Upper lobe of right lung (tissue), 1 donor: Measurements from ENCODE around the gene ARMC2. TPM values are rescaled to one million over a fixed set of nuclear protein-coding genes. Genes with fewer than 3 reads are reported as not detected.
A peak's percentile ranks its signal among the peaks of the same experiment; 100 is the strongest.
"Not testable (repeated sequence)": the region's sequence is repeated elsewhere in the genome, so short reads cannot be mapped to it uniquely, and the experiment has no call there.

Experiments used
- ATAC-seq: fragments of 200-7000 bp; cut with Tn5 transposase; one replicate; pipeline ENCODE4 v1.9.1; 2020; ENCODE audit warnings: mild to moderate bottlenecking, moderate library complexity
- DNase-seq: peaks from one replicate; pipeline ENCODE4 v3.0.0-alpha.2; 2020
- H3K27ac ChIP-seq: fragments of 200-600 bp; one replicate; pipeline ENCODE4 v1.8.0; 2022
- H3K27me3 ChIP-seq: fragments of 200-600 bp; one replicate; pipeline ENCODE4 v1.8.0; 2022; ENCODE audit warnings: mild to moderate bottlenecking
- H3K36me3 ChIP-seq: fragments of 200-600 bp; one replicate; pipeline ENCODE4 v1.8.0; 2022
- H3K4me1 ChIP-seq: fragments of 200-600 bp; one replicate; pipeline ENCODE4 v1.8.0; 2022
- H3K4me3 ChIP-seq: fragments of 200-600 bp; one replicate; pipeline ENCODE4 v1.8.0; 2022; ENCODE audit warnings: mild to moderate bottlenecking
- H3K9me3 ChIP-seq: fragments of 200-600 bp; one replicate; pipeline ENCODE4 v1.8.0; 2022
- CTCF ChIP-seq: fragments of 200-600 bp; IDR thresholded peaks from one replicate; pipeline ENCODE4 v1.8.0; 2022; ENCODE audit warnings: antibody characterized with exemption
- intact Hi-C: fragments of 100-400 bp; cut with DNase I; formaldehyde crosslinking; loops from one replicate; pipeline ENCODE4 v1.11.0; 2022
- total RNA-seq: library from RNA; stranded (reverse); fragmentation: NEBNext Ultra II Directional; extraction: Animal tissue kit (Norgen Biotek cat#: 25700); gene quantifications from one replicate; pipeline ENCODE4 v1.2.1, GENCODE V29; 2021
- donor health status: DM: no; HTN: yes; CAD: no; lungs with severe emphysema.

ARMC2 gene
- total RNA-seq, 1 donor from 2014 or later: 5.8 TPM

DNA sequence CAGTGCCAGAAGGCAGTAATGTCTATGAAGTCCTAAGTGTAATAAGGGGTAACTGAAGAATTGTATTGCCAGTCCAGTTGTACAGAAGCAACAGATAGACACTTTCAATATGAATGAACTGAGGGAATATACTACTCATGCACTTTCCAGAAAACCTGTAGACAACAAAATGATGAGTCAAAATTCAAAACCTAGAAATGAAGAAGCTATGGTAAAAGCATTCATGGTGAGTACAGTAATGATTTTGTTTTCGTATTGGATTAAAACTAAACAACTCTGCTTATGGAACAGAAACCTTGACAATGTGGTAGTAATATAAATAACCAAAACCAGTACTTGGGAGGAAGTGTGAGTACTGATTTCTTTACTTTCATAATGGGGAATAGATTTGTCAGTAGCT, 35.0 kb downstream of the ARMC2 start:
- H3K27me3 ChIP-seq: no peaks in the 10 kb centered on the region
- TF ChIP-seq CTCF: no peak
- no peaks in the 10 kb centered on the region for H3K36me3 ChIP-seq
- no peak overlapping the region for H3K27ac ChIP-seq
- no peak for DNase-seq
- H3K4me1 ChIP-seq: peaks cover 1% of the 10 kb centered on the region
- H3K4me3 ChIP-seq: no peak overlapping the region
- intact Hi-C loops: no loop called here
- H3K9me3 ChIP-seq: no peaks in the 10 kb centered on the region
- ATAC-seq: no peak

DNA sequence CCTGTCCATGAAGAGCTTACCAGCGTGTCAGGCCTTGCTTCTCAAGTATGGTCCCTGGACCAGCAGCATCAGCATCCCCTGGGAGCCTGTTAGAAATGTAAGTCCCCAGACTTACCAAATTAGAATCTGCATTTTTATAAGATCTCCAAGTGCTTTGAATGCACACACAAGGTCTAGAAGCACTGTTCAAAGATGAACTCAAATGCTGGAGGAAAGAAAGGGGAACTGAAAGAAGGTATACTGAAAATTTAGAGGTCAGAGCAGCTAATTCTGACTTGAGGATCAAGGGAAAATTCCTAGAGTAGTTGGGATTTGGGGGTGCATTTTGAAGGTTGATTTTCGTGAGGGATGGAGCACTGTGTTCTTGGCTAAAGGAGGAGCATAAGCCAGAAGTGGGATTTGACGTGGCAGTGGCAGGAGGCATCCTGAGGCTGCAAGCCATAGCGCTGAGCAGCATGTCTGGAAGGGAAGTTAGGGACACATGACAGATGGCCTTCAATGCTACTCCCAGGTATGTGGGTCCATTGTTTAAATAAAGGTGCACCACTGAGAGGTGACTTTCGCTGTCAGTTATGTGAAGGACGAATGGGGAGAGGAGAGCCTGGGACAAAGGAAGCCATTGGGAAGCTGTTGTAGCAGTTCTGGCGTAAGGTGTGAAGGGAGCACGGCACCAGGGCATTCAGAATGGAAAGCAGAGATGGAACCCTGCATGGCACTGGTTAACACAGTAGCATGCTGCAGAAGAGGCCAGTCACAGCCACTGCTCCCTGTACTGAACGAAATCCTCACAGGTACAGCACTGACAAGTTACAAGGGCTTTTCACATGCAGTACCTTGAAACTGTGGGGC, 36.2 kb downstream of the ARMC2 start:
- H3K36me3 ChIP-seq: no peaks in the 10 kb centered on the region
- TF ChIP-seq CTCF: no peak
- DNase-seq: no peak
- no peak for ATAC-seq
- intact Hi-C loops: no loop called here
- H3K4me3 ChIP-seq: no peak overlapping the region
- H3K4me1 ChIP-seq: no peaks in the 10 kb centered on the region
- H3K27ac ChIP-seq: no peak overlapping the region
- no peaks in the 10 kb centered on the region for H3K9me3 ChIP-seq
- H3K27me3 ChIP-seq: no peaks in the 10 kb centered on the region

GRCh38 chr6:108888052-108888451, 39.8 kb downstream of the ARMC2 start:
- H3K36me3 ChIP-seq: no peaks in the 10 kb centered on the region
- H3K27me3 ChIP-seq: no peaks in the 10 kb centered on the region
- H3K9me3 ChIP-seq: no peaks in the 10 kb centered on the region
- no peak for DNase-seq
- H3K4me3 ChIP-seq: no peak overlapping the region
- H3K4me1 ChIP-seq: no peaks in the 10 kb centered on the region
- TF ChIP-seq CTCF: no peak
- intact Hi-C loops: no loop called here
- no peak for ATAC-seq
- no peak overlapping the region for H3K27ac ChIP-seq

- peak; percentile 85 for ATAC-seq
- TF ChIP-seq CTCF: no peak
- Histone ChIP-seq H3K27ac (no peak overlapping the region), H3K36me3 (no peaks in the 10 kb centered on the region), H3K27me3 (no peaks in the 10 kb centered on the region), H3K4me3 (no peak overlapping the region), H3K4me1 (peaks cover 3% of the 10 kb centered on the region), H3K9me3 (no peaks in the 10 kb centered on the region)
- no peak for DNase-seq
- intact Hi-C loops: no loop called here
Measured at GRCh38 chr6:108888745-108889144, 40.5 kb downstream of the ARMC2 start.

DNA sequence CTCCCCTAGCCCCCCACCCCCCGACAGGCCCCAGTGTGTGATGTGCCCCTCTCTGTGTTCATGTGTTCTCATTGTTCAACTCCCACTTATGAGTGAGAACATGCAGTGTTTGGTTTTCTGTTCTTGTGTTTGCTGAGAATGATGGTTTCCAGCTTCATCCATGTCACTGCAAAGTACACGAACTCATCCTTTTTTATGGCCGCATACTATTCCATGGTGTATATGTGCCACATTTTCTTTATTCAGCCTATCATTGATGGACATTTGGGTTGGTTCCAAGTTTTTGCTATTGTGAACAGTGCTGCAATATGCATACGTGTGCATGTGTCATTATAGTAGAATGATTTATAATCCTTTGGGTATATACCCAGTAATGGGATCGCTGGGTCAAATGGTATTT, 42.7 kb downstream of the ARMC2 start:
- peaks cover 15% of the 10 kb centered on the region for H3K4me1 ChIP-seq
- ATAC-seq, H3K36me3 ChIP-seq, H3K9me3 ChIP-seq, intact Hi-C loops, DNase-seq, H3K27ac ChIP-seq, H3K4me3 ChIP-seq, H3K27me3 ChIP-seq: not testable (repeated sequence)

- ATAC-seq: peak; percentile 31
- Histone ChIP-seq H3K4me1 (peaks cover 21% of the 10 kb centered on the region), H3K36me3 (no peaks in the 10 kb centered on the region), H3K9me3 (no peaks in the 10 kb centered on the region), H3K27ac (peak overlapping the region; percentile 75), H3K4me3 (no peak overlapping the region), H3K27me3 (no peaks in the 10 kb centered on the region)
- intact Hi-C loops: loop anchor here (5.0 kb wide), 1 partner anchor 353 kb away; no protein-coding TSS in a partner anchor
- no peak for TF ChIP-seq CTCF
- no peak for DNase-seq
Measured at GRCh38 chr6:108895571-108895970, 47.3 kb downstream of the ARMC2 start.
